GM18499 (cell line): ENCODE data around the gene CNGB1.
"Not testable (repeated sequence)": the region's sequence is repeated elsewhere in the genome, so short reads cannot be mapped to it uniquely, and the experiment has no call there.

Experiments used
- ATAC-seq: cut with Tn5 transposase; IDR thresholded peaks from one replicate; pipeline ENCODE4 v1.9.1; 2021; ENCODE audit warnings: moderate number of reproducible peaks; ENCODE audit not compliant: insufficient read depth, unreplicated experiment

CNGB1 gene

GRCh38 chr16:57842601-57843000, 128.3 kb downstream of the CNGB1 start:
- no peak for ATAC-seq

- no peak for ATAC-seq
Measured at GRCh38 chr16:57840833-57841232, 130.1 kb downstream of the CNGB1 start.

- no peak for ATAC-seq
Measured at GRCh38 chr16:57838161-57838560, 132.8 kb downstream of the CNGB1 start.

GRCh38 chr16:57837305-57838125, 133.4 kb downstream of the CNGB1 start:
- no peak for ATAC-seq

GRCh38 chr16:57835439-57835838, 135.5 kb downstream of the CNGB1 start:
- not testable (repeated sequence) for ATAC-seq

- no peak for ATAC-seq
Measured at GRCh38 chr16:57834936-57835335, 136.0 kb downstream of the CNGB1 start.
